ENCODE results near the gene C11orf52. TPM values are rescaled to one million over a fixed set of nuclear protein-coding genes. Genes with fewer than 3 reads are reported as not detected.

Gene C11orf52
- total RNA-seq, 1 experiment from 2014 or later: 4.0 TPM

- Histone ChIP-seq H4K91ac (ENCODE audit: insufficient read length, low read depth, low read length) (no peak within 1 kb of the TSS), H2BK15ac (ENCODE audit: low read depth, low read length) (no peak within 1 kb of the TSS), H3K9me3 (ENCODE audit: control insufficient read depth, low read depth, low read length) (no peaks in the 10 kb centered on the region), H3K4ac (ENCODE audit: low read depth, low read length) (no peak within 1 kb of the TSS), H3K27ac (ENCODE audit: insufficient read length, low read depth, low read length) (no peak within 1 kb of the TSS), H3K23ac (ENCODE audit: insufficient read length, low read depth, low read length) (no peak within 1 kb of the TSS), H3T11ph (ENCODE audit: low read length) (no peak within 1 kb of the TSS), H3K79me1 (ENCODE audit: insufficient read depth, low read depth, low read length, poor library complexity, severe bottlenecking) (no peaks in the 10 kb centered on the region), H3K4me1 (ENCODE audit: insufficient read depth, low read length) (0 out of 2 replicates have a peak, but pooled peaks cover 2% of the 10 kb centered on the region), H2BK20ac (ENCODE audit: low read depth, low read length, poor library complexity, severe bottlenecking) (no peak within 1 kb of the TSS), H3K56ac (ENCODE audit: insufficient read length, low read depth, low read length) (no peak within 1 kb of the TSS), H4K8ac (replicated peaks; ENCODE audit: insufficient read length, low read depth, low read length) (no peak within 1 kb of the TSS), H3K23me2 (ENCODE audit: insufficient read length, low read depth, low read length, poor library complexity, severe bottlenecking) (no peaks in the 10 kb centered on the region), H3K18ac (ENCODE audit: insufficient read length, low read depth, low read length) (no peak within 1 kb of the TSS), H3K79me2 (ENCODE audit: insufficient read depth, low read length) (no peaks in the 10 kb centered on the region), H3K4me2 (ENCODE audit: insufficient read depth, insufficient read length, low read length) (no peak within 1 kb of the TSS), H2BK12ac (ENCODE audit: insufficient read length, low read depth, low read length) (no peak within 1 kb of the TSS), H2BK120ac (ENCODE audit: low read depth, low read length, poor library complexity, severe bottlenecking) (no peak within 1 kb of the TSS), H3K14ac (ENCODE audit: insufficient read depth, low read length) (no peak within 1 kb of the TSS), H2BK5ac (ENCODE audit: insufficient read length, low read length) (no peak within 1 kb of the TSS), H4K20me1 (ENCODE audit: control insufficient read depth, insufficient read depth, insufficient read length) (no peaks in the 10 kb centered on the region), H3K27me3 (ENCODE audit: insufficient read depth, low read length) (no peaks in the 10 kb centered on the region), H2AFZ (ENCODE audit: low read length) (no peak within 1 kb of the TSS), H4K5ac (ENCODE audit: insufficient read length, low read depth, low read length) (no peak within 1 kb of the TSS), H2AK5ac (ENCODE audit: insufficient read length, low read length) (no peak within 1 kb of the TSS), H3K9ac (ENCODE audit: extremely low read depth, insufficient read length, low read length) (no peak within 1 kb of the TSS)
- TF ChIP-seq CTCF (conservative IDR thresholded peaks at IDR 0.05): no peak
- Mint-ChIP-seq H3K4me3 (no peak within 1 kb of the TSS; a peak in 1 of 5 replicates), H3K9me3 (no peaks in the 10 kb centered on the region), H3K4me1 (peaks cover 21 to 37% of the 10 kb centered on the region in 2 experiments), H3K27me3 (ENCODE audit: low read depth) (no peaks in the 10 kb centered on the region), H3K36me3 (ENCODE audit: insufficient read depth in 1 of 3, low read depth in 3 of 3) (no peaks in the 10 kb centered on the region), H3K27ac (peak within 1 kb of the TSS in 1 of 3 experiments; percentile 93; a peak in 1 of 7 replicates)
- no CpG with 5 or more reads among the region's 17 CpGs for WGBS (ENCODE audit: extremely low coverage, insufficient read length, low lambda C conversion rate)
- peak; percentile 39 for DNase-seq
These were observed 6.9 kb upstream of the C11orf52 start, which contains the start of gene CRYAB for GRCh38 chr11:111911563-111912401. CRYAB (minus strand) TSS chr11:111911770; CDS start chr11:111911724, 46 bp downstream.

Measured in H9 (cell line).